AG08396 (cell line): ENCODE data around the gene NPLOC4.
A peak's percentile ranks its signal among the peaks of the same experiment; 100 is the strongest.

Experiments
- DNase-seq: peaks from one replicate; pipeline ENCODE4 v3.0.0; 2012; ENCODE audit warnings: low spot score, mixed read lengths

The NPLOC4 gene

GRCh38 chr17:81545160-81545949 lies 91.6 kb downstream of the NPLOC4 start:
- no peak for DNase-seq

- DNase-seq: no peak
These were observed 92.5 kb downstream of the NPLOC4 start for GRCh38 chr17:81544281-81544974.

DNA sequence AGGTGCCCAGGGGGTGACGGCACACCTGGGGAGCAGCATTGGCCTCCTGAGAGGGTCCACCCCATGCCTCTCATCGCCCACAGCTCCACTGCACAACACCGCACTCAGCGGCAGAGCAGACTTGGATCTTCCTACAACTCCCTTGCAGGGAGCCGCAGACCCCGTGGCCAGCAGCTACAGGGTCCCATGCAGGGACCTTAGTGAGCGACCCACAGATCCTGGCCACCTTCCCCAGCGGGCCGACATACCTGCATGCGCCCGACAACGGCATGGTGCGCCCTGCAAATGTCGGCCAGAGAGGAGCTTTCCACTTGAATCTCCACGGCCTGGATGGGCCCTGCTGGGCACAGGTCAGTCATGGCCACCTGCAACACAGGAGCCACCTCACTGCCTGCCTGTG lies 93.2 kb downstream of the NPLOC4 start:
- no peak for DNase-seq

GRCh38 chr17:81543339-81543675 lies 93.6 kb downstream of the NPLOC4 start:
- DNase-seq: no peak

GRCh38 chr17:81542431-81543338 lies 94.2 kb downstream of the NPLOC4 start:
- no peak for DNase-seq

- no peak for DNase-seq
These were observed 95.8 kb downstream of the NPLOC4 start for GRCh38 chr17:81541123-81541522.

GRCh38 chr17:81540676-81541027 lies 96.3 kb downstream of the NPLOC4 start:
- DNase-seq: no peak

DNA sequence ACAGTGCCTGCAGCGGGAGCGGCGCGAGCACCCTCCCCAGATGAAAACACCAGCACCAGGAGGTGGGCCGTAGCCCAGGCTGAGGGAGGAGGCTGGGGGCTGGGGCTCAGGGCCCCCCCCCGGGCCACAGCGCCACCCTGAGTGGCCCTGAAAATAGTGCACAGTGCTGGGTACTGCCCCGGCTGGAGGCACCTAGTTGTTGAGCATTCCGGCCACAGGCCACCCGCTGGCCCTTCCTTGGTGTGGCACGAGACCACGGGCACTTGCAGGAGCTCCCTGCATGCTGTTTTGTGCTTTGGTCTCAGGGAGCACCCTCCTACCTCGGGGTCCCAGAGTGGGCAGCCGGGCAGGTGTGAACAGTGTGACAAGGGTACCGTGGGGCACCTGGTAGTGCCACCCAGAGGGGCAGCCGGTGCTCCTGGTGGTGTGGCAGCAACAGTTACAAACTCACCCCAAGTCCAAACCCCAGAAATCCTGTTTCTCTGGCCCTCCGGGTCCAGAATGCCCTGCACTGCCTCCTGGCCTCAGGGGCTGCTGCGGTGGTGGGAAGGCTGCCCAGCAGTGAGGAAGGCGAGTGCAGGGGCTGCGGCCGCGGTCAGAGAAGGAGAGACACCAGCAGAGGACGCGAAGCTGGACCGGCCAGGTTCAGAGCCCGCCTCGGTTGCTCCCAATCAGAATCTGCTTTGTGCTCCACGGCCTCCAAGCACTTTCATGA lies 96.8 kb downstream of the NPLOC4 start:
- no peak for DNase-seq

GRCh38 chr17:81539571-81539900 lies 97.4 kb downstream of the NPLOC4 start:
- no peak for DNase-seq

DNA sequence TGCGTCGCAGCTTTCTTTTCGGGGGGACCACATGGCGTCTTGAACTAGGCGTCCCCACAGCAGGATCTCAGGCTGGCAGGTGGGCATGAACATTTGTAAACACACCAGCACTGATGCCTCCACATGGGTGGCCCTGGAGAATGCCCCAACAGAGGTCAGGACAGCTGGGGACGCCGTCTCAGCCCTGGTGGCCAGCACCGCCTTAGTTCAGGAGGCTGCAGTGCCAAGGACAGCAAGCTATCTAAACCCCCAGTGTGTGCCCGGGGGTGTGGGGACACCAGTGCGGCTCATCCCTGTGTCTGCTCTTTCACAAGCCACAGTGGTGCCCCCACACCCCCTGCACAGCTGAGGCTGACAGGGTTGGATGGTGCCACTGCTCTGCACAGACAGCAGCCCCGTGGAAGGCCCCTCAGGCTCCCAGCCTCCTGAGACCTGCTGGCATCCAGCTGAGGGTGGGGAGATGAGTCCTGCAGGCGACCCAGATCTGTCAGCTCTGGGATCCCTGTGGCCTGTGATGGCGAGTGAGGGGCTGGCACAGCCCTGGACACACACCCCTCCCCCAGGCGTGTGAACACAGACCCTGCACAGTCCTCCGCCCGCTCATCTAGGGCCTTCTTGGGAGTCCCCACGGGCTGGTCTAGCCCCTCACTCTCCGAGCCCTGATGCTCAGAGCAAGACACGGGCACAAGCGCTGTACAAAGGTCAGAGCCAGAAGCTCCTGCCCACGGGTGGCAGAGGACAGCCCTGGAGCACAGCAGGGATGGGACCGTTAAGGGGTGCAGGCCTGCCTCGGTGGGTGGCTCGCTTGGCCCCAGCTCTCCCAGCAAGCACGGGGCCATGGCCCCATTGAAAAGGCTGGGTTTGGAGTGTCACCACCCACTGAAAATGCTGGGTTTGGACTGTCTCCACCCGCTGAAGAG lies 98.0 kb downstream of the NPLOC4 start:
- no peak for DNase-seq

- no peak for DNase-seq
These were observed 98.9 kb downstream of the NPLOC4 start for GRCh38 chr17:81537856-81538555.

- DNase-seq: peak; percentile 69
These were observed 99.5 kb downstream of the NPLOC4 start for GRCh38 chr17:81537343-81537855.

- DNase-seq: no peak
These were observed 100.3 kb downstream of the NPLOC4 start for GRCh38 chr17:81536299-81537290.

GRCh38 chr17:81535480-81536298 lies 101.2 kb downstream of the NPLOC4 start:
- DNase-seq: no peak

- no peak for DNase-seq
These were observed 101.9 kb downstream of the NPLOC4 start for GRCh38 chr17:81535007-81535328.

- DNase-seq: no peak
These were observed 102.5 kb downstream of the NPLOC4 start for GRCh38 chr17:81534157-81535006.
